Stimulated activated CD8-positive, alpha-beta memory T cell treated with anti-CD3 and anti-CD28 coated beads, Interleukin-12 subunit alpha, Interleukin-12 subunit beta, amount 100 ng/mL, for 24 hours (primary cell): ENCODE data around the gene VWF.
A peak's percentile ranks its signal among the peaks of the same experiment; 100 is the strongest.
"Not testable (repeated sequence)": the region's sequence is repeated elsewhere in the genome, so short reads cannot be mapped to it uniquely, and the experiment has no call there.

Experiments used
- DNase-seq: peaks from one replicate; pipeline ENCODE4 v3.0.0-alpha.2; 2020; ENCODE audit errors: extremely low read depth

The VWF gene

DNA sequence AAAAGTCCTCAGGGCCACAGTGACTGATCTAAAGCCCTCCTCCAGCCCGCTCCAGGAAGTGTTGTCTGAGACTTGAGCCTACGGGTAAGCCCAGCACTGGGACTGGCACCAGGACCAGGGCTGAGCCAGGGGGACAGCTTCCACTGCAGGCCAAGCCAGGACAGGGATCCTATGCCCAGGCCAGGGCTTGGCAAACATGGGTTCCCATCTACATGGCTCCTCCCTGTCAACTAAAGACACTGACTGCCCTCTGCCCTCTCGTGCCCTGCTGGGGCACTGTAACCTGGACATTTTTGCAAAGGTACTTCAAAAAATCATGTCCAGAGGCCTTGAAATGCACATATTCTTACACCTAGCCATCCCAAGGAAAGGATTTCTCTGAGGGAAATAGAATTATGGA is 88.0 kb downstream of the VWF start:
- DNase-seq: no peak

DNA sequence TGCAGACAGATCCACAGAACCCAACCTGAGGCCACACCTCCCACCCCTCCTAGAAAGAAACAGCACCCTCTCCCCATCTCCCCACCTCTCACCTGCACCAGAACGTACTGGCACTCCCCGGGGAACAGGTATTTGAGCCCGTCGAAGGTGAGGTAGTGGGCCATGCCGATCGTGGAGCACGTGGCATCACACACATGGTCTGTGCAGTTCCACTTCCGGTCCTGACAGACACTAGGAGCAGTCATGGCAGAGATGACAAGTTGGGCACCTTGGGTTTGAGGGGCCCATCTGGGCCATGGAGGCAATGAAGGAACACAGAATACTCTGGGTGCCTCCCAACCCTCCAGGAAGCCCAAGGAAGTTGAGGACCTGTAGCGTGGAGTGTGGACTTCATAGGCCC is 89.9 kb downstream of the VWF start:
- DNase-seq: no peak

DNA sequence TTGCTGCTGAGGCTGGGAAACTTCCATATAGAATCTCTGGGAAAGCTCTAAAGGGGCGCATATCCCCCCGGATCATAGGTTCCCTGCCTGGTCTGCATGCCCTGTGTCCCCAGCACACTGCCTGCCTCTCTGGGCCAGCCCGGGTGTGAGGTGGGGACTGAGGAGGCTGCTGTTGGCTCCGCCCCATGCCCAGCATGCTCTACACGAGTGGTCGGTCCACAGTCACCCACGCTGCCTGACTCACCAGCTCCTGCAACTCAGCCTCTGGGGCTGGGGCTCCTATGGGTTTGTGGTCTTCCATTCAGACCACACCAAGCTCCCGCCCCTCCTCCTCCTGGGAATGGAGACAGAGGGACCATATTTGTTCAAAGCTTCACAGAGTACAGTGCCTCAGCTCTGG is 90.9 kb downstream of the VWF start:
- DNase-seq: no peak

DNA sequence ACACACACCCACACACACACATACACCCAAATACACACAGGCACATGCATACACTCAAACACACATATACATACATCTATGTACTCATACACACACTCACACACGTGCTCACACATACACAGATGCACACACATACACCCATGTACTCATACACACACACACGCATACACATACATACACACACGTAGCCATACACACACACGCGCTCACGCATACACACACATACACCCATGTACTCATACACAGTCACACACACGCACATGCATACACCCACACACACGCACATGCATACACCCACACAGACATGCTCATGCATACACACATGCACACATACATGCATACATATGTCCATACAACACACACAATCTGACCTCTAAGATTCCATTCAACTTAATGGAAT is 91.7 kb downstream of the VWF start:
- DNase-seq: no peak

DNA sequence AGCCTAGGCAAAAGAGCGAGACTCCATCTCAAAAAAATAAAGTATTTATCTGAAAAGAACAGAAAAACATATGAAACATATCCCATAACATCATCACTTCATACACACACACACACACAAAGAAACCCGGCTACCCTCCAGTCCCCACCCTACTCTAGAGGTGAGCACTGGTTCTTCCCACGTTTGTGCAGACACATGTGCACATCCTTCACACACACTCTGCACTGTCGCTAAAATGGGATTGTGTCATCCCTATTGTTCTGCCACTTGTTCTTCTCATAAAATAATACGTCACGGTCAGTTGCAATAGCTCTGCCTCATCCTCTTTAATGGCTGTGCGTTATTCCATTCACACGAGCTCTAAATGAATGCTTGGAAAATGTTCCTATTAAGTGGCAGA is 93.5 kb downstream of the VWF start:
- no peak for DNase-seq

DNA sequence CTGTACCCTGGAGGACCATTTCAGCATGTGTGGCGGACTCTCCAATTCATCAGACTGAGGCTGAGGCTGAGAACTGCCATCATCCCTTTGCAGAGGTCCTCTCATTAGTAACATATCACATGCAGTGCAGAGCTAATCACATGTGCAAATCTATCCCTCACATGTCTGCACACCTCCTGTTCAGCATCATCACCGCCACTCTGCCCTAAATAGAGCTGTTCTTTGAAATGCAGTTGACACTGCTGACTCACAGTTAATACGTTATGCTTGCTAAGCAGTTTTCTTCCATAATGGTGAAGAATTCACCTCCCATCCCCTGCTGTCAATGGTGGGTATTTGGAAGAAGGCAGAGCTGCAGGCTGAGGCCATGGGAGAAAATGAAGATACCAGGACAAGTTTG is 94.4 kb downstream of the VWF start:
- DNase-seq: no peak

DNA sequence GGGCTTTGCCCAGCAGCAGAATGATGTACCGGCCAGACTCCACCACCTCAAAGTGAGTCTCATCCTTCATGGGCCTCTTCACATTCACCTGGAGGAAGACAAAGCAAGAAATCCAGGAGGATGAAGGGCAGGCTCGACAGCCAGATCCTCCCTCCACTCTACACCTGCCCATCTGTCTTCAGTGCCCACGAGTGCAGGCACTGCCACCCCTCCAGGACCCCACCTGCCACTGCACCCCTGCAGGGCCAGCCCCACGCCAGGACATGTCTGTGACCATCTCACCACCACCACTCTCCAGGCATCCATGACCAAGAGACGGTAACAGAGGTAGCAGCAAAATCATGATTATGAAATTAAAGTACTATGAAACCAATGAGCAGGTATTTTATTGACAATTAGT is 95.1 kb downstream of the VWF start:
- no peak for DNase-seq

DNA sequence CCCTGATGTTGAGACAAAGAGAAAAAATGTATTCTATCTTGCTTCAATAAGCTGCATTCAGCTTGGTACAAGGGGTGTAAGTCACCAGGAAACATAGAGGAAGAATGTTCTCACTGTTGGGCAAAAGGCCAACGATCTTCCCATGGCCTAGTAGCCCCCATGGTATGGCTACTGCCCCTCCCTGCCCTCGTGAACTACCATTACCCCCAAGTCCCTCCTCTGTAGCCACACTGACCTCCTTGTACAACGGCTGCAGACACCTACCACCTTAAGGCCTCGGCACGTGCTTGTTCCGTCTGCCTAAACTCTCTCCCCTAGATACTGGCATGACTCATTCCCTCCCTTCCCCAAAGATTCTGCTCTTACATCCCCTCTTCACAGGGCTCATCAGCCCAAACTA is 97.5 kb downstream of the VWF start:
- DNase-seq: no peak

DNA sequence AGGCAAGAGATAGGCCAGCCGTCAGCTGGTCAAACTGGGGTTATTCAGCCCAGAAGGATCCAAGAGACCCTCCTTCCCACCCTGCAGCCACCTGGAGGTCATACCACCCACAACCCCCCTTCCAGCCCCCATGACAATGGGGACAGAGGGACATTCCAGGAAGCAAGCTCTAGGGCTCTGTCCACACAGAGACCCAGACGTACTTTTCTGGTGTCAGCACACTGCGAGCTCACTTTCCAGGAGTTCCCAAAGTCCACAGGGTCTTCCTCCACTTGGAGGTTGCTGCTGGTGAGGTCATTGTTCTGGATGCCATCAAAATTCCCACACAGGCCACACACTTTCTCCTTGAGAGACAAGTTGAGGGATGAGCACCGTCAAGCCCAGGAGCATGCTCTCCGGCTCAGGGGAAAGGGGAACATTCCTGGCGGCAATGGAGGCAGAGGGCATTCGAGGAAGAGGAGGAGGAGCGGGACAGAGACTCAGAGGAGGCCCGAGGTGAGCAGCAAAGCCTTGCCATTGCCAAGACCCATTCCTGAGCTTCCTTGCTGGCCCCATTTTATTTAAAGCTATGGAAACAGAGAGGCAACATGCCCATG is 98.7 kb downstream of the VWF start:
- DNase-seq: not testable (repeated sequence)

DNA sequence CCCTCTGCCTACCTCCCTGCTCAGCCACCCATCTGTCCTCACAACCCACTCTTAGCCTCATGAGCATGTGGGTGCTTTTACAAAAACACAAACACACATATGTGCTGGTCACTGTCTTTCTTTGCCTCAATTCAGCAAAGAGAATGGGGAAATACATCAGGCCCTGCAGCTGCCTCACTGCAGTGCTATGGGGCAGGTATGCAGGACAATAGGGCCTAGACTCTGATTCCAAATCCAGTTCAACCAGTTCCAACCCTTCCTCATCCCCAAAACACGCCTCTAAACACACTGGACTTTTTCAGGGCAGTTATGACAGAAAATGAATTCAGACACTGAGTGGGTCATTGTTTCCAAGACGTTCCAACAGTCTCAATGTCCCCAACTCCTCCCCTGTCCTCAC is 100.4 kb downstream of the VWF start:
- DNase-seq: not testable (repeated sequence)

DNA sequence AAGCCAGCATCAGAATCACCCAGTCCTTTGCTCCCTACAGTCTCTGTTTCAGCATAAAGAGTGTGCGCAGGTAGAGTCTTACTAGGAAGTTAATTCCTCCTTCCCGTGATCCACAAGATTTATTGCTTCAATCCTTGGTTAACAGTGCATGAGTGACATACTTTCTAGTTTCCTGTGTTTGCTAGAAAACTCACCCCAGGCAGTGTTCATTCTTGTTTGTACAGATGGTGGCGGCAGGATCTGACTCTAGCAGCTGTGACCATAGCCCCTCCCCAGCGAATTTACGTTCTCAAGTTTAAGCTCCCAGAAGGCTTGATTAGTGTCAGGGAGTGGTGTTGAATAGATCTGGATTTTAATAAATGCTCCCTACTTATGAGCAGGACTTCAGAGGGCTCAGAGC is 103.5 kb downstream of the VWF start:
- DNase-seq: no peak

DNA sequence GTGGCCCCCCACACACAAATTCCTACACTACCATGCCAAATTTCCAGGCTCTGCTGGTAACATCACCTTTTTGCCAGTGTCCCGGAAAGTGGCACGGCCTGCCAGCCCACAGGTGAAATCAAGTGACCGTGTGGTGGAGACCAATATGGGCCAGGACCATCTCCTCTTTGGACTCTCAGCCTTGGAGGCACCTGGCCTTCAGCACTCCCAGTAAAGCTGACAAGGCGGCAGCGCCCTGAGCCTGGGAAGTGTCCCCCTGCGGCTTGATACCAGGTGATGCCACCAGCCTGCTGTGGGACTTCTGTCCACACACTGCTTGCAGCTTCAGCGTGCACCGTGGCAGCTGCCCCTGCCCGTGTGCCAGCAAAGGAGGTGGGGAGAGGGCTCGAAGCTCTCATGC is 104.0 kb downstream of the VWF start:
- not testable (repeated sequence) for DNase-seq

DNA sequence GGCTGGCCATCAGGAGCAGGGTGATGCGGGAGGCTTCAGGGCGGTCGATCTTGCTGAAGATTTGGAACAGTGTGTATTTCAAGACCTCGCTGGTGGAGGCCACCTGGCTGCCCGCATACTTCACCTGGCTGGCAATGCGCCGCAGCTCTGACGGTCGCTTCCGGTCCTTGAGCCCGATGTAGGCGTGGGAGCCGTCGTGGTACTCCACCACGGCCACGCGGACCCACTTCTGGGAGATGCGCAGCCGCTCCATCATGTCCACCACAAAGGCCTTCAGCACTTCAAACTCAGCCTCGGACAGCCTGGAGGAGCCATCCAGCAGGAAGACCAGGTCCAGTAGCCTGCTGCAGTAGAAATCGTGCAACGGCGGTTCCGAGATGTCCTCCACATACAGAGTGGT is 105.2 kb downstream of the VWF start:
- DNase-seq: not testable (repeated sequence)

DNA sequence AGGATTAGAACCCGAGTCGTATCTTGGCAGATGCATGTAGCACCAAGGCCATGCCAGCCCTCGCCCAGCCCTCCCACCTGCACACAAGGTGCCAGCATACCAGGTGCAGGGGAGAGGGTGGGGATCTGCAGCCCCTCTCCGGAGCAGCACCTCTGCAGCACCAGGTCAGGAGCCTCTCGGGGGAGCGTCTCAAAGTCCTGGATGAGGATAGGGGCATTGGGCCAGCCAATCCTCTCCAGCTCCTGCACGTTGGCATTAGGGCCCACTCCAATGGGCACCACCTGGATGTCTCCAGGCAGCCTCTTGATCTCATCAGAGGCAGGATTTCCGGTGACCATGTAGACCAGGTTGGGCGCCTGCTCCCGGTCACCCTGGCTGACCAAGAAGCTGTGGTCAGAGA is 106.2 kb downstream of the VWF start:
- DNase-seq: no peak

DNA sequence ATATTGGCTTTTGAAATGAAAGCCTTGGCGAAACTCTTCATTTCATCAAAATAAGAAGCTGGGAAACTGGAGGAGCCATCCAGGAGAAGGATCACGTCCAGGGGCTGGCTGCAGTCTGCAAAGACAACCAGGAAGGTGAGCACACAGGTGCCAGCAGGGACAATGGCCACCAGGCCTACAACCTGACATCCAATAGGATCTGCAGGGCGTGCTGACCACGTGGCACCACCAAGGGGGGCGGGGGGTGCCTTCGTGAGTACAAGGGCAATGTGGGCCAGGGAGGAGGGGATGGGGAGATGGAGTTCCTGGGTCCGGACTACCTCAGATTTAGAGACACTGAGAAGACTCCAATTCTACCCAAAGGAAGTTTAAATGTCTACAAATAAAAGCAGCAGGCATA is 107.7 kb downstream of the VWF start:
- no peak for DNase-seq

DNA sequence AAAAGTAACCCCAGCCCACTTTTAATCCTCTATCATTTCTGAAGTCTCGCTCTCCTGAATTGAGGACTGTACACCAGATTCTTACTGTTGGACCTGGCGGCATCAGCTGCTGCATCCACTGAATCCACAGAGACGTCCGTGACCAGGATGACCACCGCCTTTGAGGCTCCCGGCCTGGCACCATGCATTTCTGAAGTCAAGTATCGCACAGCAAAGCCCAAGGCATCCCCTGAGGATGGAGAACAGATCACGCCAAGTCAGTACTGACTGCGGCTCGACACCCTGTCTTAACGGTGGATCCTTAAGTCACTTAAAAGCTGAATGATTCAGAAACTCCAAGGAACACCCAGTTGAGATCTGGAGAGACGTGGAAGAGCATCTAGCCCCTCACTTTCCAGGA is 108.5 kb downstream of the VWF start:
- DNase-seq: not testable (repeated sequence)

DNA sequence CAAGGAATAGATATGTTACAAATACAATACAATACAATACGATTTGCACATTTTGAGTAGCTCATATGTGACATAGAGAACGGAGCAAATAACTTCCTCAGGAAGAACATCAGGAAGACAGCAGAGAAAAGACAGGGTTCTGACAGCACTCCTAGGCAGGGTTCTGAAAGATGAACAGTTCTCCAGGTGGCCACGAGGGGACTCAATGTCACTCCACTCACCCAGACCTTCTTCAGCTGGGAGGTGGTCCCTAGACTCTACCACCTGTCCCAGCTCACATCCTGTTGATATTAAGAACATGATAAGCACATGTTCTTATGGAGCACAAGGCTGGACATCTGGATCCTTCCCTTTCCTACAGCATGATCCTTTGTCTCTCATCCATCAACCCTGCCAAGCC is 109.2 kb downstream of the VWF start:
- not testable (repeated sequence) for DNase-seq

DNA sequence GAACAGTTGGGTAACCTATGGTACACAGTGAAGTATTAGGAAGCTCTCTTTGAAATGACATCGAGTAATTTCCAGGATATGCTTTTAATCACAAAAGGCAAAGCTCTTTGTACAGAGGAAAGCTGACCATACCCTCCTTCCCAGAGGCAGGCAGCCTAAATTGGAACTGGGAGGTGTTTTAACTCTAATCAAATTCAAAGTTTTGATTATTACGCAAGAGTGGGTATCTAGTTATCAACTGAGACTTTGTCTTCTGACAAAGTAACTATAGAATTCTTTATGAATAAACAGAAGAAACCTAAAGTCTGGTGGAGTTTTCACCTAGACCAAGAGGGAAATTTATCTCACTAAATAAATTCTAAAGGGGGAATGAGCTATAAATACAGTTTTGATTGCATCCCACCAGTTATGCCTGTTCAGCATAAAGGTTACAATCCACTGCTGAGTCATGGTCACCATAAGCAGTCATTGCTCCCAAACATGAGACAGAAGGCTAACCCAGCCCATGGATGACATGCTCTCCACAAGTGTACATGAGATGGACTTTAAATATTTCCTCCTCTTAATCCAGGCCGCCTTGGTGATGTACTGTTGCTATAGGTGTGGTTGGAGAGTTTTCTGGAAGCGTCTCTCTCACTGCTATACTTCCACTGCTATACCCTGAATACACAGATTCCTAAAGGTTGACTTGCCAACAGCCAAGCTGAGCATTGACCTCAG is 113.7 kb downstream of the VWF start:
- DNase-seq: not testable (repeated sequence)

DNA sequence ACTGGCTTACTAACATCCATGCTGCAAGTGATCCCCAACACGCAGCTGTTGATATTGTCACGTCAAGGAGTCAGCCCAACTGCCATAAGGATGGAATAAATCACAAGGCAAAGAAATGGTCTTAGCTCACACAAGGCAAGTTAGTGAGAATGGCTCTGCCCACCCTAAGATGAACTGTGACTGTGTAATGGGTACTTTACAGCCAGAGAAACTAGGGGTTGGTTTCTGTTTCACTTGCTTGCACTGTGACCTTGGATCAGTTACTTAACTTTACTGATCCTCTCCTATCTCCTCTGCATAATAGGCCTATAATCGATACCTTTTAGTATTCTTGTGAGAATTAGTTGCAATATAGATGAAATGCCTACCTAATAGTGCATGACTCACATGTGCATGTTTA is 127.2 kb downstream of the VWF start:
- DNase-seq: no peak

DNA sequence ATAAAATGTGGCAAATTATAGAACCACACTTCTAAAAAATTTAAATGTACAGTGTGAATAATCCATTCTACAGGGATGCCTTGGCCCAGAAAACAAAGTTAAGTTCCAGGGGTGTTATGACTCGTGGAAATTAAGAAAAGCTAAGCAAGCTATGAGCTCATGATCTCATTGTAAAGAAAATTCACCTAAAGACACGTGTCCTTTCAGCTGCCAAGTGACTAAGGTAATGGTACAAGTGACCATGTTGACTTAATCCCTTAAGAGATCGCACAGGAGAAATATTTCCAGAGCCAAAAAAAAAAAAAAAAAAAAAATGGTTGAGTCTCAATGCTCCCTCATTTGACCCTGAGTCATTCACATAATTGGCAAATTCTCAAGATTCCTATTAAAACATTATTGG is 128.0 kb downstream of the VWF start:
- DNase-seq: no peak

DNA sequence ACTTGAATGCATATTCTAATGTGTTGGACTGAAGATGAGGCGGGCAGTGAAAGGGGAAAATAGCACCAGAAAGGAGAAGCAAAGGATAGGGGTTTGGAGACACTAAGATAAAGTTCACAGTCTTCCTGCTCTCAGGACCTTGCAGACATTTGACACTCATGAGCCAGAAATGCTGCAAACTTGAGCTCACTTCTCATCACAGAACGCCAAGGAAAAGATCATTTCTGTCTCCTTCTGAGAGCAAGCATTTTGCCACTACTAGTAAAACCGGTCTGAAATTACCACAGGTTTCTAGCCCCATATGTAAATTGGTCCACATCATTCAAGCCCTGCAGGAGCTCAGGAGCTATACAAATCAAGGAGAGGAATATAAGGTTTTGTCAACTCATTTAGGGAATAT is 134.8 kb downstream of the VWF start:
- no peak for DNase-seq

DNA sequence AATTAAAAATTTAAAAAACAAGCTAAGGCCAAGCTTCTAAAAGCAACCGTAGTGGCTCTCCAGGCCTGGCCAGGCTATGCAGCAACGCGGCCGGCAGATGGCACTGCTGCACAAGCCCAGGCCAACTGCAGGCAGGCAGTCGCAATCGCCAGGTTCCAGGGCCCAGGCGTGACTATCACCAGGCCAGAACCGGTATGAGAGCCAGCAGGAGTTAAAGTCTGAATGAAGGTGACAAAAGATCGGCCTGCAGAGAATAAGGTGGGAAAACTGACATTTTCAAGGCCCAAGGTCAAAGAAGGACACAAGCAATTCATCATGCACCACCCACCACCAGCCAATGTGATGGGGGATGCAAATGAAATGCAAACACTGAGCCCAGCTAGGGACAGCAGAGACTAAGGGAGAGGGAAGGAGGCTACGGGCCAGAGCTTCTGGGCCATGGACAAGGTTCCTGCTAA is 135.8 kb downstream of the VWF start:
- peak; percentile 20 for DNase-seq

DNA sequence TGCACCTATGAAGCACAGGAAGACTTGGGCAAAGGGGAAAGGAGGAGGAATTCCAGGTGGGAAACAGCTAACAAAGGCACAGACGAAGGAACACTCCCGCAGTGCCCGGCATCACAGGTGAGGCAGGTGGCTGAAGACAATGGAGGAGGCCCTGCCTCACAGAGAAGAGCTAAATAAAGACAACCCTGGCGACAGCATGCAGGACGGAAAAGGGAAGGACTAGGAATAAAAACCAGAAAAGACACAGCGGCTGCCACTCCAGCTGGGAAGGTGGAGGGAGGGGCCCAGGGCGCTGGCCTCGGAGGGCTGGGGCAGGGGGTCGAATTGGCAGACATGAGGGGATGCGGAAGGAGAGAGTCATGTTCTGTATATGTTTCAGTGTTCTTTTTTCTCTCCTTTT is 136.4 kb downstream of the VWF start:
- DNase-seq: no peak

DNA sequence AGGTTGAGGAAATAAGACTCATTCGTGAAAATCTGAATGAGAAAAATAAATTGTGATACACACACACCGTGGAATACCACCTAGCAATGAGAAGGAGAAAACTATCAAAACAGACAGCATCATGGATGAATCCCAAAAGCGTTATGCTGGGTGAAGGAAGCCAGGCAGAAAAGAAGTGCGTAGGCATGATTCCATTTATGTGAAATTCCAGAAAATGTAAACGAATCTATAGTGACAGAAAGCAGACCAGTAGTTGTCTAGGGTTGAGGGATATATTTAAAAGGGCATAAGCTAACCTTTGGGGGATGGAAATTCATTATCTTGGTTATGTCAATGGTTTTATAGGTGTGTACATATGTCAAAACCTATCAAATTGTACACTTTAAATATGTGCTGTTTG is 136.9 kb downstream of the VWF start:
- no peak for DNase-seq
